Jurkat, Clone E6-1 (cell line): Measurements from ENCODE around the gene CD300E.

ENCODE experiments used
- DNase-seq: peaks from one replicate; pipeline ENCODE4 v3.0.0-alpha.2; 2011; ENCODE audit warnings: low read depth, low spot score
- H3K4me3 ChIP-seq: 2 replicates; pipeline ENCODE4 v1.5.1; 2011; ENCODE audit warnings: mild to moderate bottlenecking, low read length, control low read depth, moderate library complexity

The CD300E gene

DNA sequence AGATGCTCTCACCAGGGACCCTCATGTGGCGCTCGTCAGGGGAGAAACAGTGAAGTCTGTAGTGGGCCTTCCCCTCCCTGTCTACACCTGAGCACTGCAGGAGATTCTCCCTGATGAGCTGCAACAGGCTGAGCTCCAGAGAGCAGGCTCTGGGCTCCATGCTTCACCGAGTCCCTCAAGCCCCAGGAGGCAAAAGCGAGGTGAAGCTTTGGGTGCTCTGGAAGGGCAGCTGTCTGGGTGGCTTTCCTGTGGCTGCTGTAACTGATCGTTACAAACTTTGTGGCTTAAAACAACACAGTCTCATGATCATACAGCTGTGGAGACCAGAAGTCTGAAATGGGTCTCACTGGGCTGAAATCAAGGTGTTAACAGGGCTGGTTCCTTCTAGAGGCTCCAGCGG lies 19.3 kb downstream of the CD300E start:
- DNase-seq, result no peak

DNA sequence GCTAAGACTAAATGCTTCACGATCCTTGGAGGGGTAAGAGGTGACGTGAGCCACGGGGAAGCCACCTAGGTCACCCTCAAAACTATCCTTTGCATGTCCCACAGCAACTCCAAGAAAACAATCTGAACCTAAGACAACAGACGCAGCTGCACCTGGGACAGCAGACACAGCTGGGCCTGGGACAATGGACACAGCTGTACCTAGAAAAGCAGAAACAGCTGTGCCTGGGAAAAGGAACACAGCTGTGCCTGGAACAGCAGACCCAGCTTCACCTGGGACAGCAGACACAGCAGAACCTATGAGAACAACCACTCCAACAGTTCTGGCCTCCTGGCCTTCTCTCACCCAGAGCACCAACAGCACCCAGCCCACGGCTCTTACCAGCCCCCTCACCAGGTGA lies 19.8 kb downstream of the CD300E start:
- no peak for DNase-seq
- H3K4me3 ChIP-seq, result no peak overlapping the region

More for the DNA sequence above, 19.3 kb downstream of the CD300E start:
- H3K4me3 ChIP-seq, result no peak overlapping the region

GRCh38 chr17:74603037-74603635 lies 20.4 kb downstream of the CD300E start:
- peak; percentile 84 for DNase-seq
- no peak overlapping the region for H3K4me3 ChIP-seq

DNA sequence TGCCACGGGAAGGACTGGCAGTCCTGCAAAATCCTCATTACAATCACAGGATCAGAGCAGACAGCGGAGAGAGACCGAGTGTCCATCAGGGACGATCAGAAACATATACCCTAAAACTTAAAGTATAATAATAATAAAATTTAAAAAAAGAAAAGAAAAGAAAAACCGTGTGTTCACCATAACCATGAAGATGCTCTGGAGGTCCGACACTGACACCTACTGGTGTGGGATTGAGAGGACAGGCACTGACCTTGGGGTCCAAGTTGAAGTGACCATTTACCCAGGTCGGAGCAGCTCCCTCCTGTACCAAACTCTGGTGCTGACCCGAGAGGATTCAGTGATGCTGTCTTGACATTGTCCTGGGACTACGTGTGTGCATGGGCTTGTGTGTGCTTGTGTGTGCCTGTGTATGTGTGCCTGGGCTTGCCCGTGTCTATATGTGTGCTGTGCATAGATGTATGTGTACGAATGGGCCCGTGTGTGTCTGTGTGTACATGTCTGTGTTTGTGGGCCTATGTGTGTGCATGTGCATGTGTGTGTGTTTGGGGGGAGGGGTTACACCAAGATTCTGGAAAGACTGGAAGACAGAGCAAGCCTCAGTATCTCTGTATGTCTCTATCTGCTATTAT lies 21.5 kb downstream of the CD300E start:
- no peak for DNase-seq
- H3K4me3 ChIP-seq, result no peak overlapping the region

DNA sequence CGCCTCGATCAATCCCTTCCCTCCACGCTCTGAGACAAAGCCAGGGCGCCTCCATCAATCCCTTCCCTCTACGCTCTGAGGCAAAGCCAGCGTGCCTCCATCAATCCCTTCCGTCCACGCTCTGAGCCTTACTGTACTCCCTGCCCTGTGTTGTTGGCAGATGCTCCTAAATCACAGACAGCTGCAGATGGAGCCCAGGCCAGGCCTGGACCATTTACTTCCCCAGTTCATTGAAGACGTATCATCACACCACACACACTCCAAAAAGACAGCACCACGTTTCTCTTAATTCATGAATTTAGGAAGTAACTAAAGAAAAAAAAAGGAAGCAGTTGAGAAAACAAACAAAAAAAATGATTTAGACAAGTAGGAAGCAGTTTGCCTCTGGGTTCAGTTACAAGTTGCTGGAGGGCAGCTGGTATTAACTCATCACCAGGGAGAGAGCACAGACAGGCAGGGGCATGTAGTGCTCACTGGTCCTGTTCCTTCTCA lies 24.0 kb downstream of the CD300E start:
- DNase-seq, result no peak
- H3K4me3 ChIP-seq, result no peak overlapping the region

DNA sequence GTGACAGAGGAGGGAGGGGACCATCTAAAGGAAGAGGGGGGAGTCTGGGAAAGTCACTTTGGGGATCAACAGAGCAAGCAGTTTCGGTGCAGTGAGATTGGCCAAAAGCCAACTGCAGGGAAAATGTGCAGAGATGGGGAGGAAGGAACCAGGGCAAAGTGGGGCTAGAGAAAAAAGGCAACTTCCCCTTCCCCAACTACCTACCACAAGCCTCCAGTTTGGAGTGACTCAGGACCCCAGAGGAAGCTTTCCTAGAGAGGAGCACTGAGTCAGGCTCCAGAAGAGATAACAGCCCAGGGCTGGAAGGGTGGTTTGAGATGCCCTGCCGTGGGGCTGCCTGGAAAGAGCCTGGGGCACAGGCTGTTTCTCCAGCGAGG lies 24.5 kb downstream of the CD300E start:
- no peak overlapping the region for H3K4me3 ChIP-seq
- DNase-seq, result no peak

- H3K4me3 ChIP-seq, result no peak overlapping the region
- DNase-seq, result no peak
Measured at GRCh38 chr17:74598346-74599022, 25.1 kb downstream of the CD300E start.

DNA sequence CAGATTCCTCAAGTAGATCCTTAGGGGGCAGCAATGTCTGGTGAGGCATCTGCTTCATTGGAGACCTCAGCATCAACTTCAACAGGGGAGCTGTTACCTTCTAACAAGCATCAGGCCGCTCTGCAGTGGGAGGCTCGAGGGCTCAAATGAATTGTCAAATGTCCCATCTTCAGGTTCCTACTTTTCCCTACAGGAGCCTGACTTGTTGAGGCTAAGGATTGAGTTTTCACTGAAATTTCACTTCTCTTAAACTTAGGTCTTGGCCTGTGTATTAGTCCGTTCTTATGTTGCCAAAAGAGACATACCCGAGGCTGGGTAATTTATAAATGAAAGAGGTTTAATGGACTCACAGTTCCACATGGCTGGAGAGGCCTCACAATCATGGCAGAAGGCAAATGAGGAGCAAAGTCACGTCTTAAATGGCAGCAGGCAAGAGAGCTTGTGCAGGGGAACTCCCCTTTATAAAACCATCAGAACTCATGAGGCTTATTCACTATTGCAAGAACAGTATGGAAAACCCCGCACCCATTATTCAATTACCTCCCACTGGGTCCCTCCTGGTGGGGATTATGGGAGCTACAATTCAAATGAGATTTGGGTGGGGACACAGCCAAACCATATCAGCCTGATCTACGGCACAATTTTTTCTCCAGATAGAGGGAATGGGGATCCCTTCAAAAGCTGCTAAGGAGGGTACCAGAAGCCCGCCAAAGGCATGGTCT lies 26.3 kb downstream of the CD300E start:
- no peak overlapping the region for H3K4me3 ChIP-seq
- no peak for DNase-seq

DNA sequence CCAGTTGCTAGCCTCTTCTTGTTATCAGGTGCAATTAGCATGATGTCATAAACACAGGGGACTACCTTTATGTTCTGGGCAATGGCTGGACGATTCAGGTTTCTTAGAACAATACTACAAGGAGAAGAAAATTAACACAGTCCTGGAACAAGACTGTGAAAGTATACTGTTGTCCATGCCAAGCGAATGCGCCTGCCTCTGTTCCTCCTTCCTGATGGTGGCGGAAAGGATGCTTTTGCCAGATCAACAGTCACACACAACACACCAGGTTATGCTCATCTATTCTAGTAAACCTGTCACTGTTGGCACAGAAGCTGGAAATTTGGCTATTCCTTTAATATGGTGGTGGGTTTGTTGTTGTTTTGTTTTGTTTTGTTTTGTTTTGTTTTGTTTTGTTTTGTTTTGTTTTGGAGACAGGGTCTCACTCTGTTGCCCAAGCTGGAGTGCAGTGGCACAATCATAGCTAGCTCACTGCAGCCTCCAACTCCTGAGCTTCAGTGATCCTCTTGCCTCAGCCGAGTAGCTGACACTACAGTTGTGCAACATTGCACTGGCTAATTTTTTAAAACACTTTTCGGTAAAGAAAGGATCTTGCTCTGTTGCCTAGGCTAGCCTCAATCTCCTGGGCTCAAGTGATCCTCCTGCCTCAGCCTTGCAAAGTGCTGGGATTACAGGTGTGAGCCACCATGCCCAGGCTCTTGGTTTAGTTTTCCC lies 28.3 kb downstream of the CD300E start:
- no peak for DNase-seq

GRCh38 chr17:74592087-74592990 lies 31.2 kb downstream of the CD300E start, which contains the start of gene CD300LD:
TSS of gene CD300LD (minus strand) at chr17:74592283. CDS start at chr17:74592202, 81 bp downstream.
- no peak for DNase-seq
- no peak within 1 kb of the TSS for H3K4me3 ChIP-seq

More for the DNA sequence above, 28.3 kb downstream of the CD300E start:
- H3K4me3 ChIP-seq, result no peak overlapping the region

- no peak for DNase-seq
- no peak overlapping the region for H3K4me3 ChIP-seq
Measured at GRCh38 chr17:74591503-74591902, 32.0 kb downstream of the CD300E start.

DNA sequence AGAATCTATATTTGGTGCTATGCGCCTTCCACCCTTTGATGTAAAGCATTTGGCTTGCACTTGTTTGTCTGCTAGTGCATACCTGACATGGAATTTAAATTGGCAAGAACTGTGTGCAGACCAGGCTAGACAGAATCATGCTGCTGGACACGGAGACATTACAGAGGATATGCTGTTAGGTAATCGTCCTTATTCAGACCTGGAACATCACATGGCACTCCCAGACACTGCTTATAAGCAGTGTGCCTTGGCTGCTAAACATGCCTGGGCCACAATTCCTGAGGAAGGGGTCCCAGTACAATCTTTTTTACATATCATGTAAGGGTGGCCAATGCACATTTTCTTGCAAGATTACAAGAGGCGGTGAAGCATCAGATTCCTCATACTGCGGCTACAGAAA lies 37.8 kb downstream of the CD300E start:
- no peak overlapping the region for H3K4me3 ChIP-seq
- no peak for DNase-seq

DNA sequence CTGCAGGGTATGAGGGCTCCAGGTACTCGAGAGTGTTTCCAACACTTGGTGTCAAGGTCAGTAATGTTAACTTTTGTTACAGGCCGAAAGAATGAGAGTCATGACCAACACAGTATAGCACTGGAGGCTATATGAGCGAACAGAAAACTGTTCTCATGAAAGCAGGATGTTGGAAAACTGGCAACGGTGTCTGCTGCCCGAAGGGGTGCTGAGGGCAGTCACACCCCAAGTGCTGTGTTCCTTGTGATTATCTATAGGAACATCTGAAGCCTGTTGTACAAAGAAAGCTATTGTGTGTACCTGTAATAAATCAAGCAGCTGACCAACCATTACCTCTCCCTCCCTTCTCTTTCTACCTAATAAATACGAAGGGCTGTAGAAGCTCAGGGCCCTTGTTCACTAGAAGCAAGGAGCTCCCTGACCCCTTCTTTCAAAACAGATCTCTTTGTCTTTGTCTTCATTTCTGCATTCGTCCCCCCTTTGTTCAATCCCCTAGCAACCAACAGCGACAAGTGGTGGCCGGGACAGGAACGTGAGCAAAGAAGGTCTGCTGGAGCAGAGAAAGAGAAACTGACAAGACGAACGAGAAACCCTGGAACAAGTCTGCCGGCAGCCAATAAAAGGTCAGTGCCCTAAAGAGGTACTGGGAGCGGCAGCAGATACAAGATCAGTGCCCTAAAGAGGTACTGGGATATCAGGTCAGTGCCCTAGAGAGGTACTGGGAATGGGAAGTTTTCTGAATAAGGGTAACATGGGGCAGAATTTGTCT lies 39.1 kb downstream of the CD300E start:
- no peak overlapping the region for H3K4me3 ChIP-seq
- DNase-seq, result no peak

- no peak for DNase-seq
Measured at GRCh38 chr17:74582633-74583032, 40.9 kb downstream of the CD300E start.

DNA sequence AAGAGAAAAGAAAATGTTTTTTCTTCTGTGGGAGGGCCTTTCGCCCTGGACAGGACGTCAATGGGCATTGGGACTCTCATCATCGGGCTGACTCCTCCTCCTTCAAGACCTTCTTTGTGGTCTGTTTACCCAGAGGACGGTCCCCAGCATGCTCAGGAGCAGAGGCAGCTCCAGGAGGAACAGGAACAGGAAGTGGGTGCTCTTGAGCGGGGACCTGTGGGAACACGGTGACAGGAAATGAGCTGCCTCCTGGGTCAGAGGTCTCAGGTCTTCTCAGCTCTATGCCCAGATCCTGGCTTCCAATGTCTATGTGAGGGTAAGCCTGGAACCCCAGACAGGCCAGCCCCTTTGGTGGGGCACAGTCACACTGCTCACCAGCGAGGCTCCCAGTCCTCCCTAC lies 43.6 kb downstream of the CD300E start:
- peak; percentile 45 for DNase-seq
- H3K4me3 ChIP-seq, result no peak overlapping the region

More at GRCh38 chr17:74582633-74583032, 40.9 kb downstream of the CD300E start:
- H3K4me3 ChIP-seq, result no peak overlapping the region

GRCh38 chr17:74578979-74579378 lies 44.6 kb downstream of the CD300E start:
- no peak overlapping the region for H3K4me3 ChIP-seq
- no peak for DNase-seq

GRCh38 chr17:74574489-74575142 lies 48.9 kb downstream of the CD300E start:
- H3K4me3 ChIP-seq, result no peak overlapping the region

More at GRCh38 chr17:74574489-74575142, 48.9 kb downstream of the CD300E start:
- no peak for DNase-seq
